ENCODE data around the gene RAB32.
A peak's percentile ranks its signal among the peaks of the same experiment; 100 is the strongest.

The RAB32 gene

DNA sequence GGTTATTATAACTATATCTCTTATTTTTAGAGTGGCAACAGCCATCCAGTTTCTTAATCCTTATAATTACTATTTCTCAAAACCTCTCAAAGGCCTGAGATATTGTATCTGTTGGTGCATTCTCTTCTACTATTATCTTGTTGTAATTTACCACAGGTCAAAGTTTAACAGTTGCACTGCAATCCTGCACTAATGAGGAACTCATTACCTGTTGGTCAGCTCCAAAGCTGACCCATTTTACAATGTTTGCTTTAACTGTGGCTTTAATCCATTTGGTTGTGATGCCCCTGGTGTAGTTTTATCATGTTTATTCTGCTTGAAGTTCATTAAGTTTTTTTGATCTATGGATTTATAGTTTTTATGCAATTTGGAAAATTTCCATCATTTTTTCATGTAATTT is 48.8 kb downstream of the RAB32 start:
- no peak for TF ChIP-seq CTCF (IDR thresholded peaks at IDR 0.05; ENCODE audit: low read depth, low read length)
- no peak for DNase-seq (ENCODE audit: low read depth, low spot score)
- H3K4me3 ChIP-seq (ENCODE audit: low read depth, low read length): no peak overlapping the region
- in situ Hi-C loops (cut with HindIII; ENCODE audit: low sequenced_read_pairs): no loop called here

DNA sequence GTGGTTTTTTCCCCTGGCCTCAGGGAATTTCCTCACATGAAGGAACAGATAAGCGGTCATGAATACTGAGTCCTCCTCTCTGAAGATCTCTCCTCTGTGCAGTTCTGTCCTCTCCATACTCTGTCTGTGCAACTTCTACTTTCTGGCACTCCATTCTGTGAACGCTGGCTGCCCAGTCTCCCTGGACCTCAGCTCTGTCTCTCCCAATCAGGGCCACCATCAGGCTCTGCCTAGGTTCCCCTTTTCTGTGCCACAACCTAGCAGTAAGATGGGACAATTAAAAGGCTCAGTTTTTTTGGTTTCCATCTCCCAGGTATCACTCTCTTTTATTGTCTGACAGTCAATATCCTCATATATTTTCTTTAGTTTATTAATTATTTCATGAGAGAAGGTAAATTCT is 50.4 kb downstream of the RAB32 start:
- no peak for DNase-seq (ENCODE audit: low read depth, low spot score)
- H3K4me3 ChIP-seq (ENCODE audit: low read depth, low read length): no peak overlapping the region
- in situ Hi-C loops (cut with HindIII; ENCODE audit: low sequenced_read_pairs): no loop called here
- TF ChIP-seq CTCF (IDR thresholded peaks at IDR 0.05; ENCODE audit: low read depth, low read length): no peak

- no peak overlapping the region for H3K4me3 ChIP-seq (ENCODE audit: low read depth, low read length)
- in situ Hi-C loops (cut with HindIII; ENCODE audit: low sequenced_read_pairs): no loop called here
- no peak for TF ChIP-seq CTCF (IDR thresholded peaks at IDR 0.05; ENCODE audit: low read depth, low read length)
- no peak for DNase-seq (ENCODE audit: low read depth, low spot score)
Measured at GRCh38 chr6:146594495-146594894, 50.9 kb downstream of the RAB32 start.

DNA sequence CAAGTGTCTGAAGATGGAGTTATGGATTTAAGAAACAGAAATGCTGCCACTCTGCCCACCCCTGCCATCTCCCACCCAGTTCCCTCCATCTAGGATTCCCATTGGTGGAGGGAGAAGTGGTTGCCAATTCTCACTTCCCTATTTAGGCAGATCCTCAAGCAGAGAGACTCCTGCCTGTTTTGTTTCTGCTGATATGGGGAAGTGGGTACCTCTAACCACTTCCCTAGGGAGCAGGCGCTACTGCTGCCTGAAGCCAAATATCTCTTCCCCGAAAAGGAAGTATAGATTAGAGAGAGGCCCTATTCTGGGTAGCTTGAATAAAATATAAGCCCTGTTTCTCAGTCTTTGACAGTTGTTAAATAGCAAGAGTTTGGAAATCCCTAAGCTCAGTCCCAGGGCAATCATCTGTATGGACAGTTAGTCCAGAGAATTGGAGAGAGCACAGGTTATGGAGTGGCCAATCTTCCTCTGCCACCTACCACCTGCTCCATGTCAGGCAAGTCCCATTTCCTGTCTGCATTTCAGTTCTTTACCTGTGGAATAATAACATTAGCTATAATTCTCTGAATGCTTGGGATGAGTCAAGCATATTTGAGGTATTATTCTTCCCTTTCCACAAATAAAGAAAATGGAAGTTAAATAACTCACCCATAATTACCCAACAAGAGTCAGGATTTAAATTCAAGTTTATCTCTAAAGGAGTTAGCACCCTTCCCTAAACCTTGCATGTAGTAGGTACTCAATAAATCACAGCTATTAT is 52.5 kb downstream of the RAB32 start:
- no peak for DNase-seq (ENCODE audit: low read depth, low spot score)
- in situ Hi-C loops (cut with HindIII; ENCODE audit: low sequenced_read_pairs): no loop called here
- no peak for TF ChIP-seq CTCF (IDR thresholded peaks at IDR 0.05; ENCODE audit: low read depth, low read length)
- no peak overlapping the region for H3K4me3 ChIP-seq (ENCODE audit: low read depth, low read length)

DNA sequence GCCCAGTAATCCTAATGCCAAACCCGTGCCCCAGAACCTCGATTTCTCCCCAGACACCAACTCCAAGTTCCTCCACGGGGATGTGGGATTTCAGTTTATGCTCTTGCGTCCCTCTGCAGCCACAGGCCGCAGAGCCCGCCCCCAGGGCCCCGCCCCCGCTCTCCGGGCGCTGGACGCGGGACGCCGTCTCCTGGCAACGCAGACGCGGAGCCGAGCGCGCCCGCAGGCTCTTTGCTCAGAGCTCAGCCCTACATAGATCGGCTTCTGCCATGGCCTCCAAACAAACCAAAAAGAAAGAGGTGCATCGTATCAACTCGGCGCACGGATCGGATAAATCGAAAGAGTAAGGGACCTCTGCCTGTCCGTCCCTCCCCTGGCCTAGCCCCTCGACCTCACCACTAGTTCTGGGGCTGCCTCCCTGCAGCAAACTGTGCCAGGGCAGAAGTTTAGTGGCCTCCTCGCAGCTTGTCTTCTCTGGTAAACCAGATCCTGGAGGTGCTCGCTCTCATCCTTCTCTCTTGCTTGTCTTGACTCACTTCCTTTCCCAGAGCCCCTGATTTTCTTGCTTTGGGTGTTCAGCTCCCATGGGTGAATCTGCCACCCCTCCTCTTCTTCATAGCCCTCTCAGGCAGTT is 55.3 kb downstream of the RAB32 start, which contains the start of gene ADGB:
Gene ADGB (plus strand): TSS at position 201 of the 634 bp plus-strand sequence. CDS start 69 bp downstream, at position 270.
- peak within 1 kb of the TSS; percentile 45 for H3K4me3 ChIP-seq (ENCODE audit: low read depth, low read length)
- no peak for TF ChIP-seq CTCF (IDR thresholded peaks at IDR 0.05; ENCODE audit: low read depth, low read length)
- in situ Hi-C loops (cut with HindIII; ENCODE audit: low sequenced_read_pairs): no loop called here
- peak; percentile 71 for DNase-seq (ENCODE audit: low read depth, low spot score)

GRCh38 chr6:146601352-146601751 is 57.7 kb downstream of the RAB32 start:
- no peak overlapping the region for H3K4me3 ChIP-seq (ENCODE audit: low read depth, low read length)
- in situ Hi-C loops (cut with HindIII; ENCODE audit: low sequenced_read_pairs): no loop called here
- DNase-seq (ENCODE audit: low read depth, low spot score): no peak

More at GRCh38 chr6:146601352-146601751, 57.7 kb downstream of the RAB32 start:
- no peak for TF ChIP-seq CTCF (IDR thresholded peaks at IDR 0.05; ENCODE audit: low read depth, low read length)

Measured in astrocyte of the spinal cord (primary cell).